MM.1S (cell line): ENCODE data around the gene PPM1E.

Experiments used
- DNase-seq: peaks from one replicate; pipeline ENCODE4 v3.0.0-alpha.2; 2015
- H2AFZ ChIP-seq: fragments of 300-600 bp; sonication (generic); 2 replicates; pipeline ENCODE4 v1.6.0; 2016; ENCODE audit warnings: antibody characterized with exemption, low read length
- H3F3A ChIP-seq: fragments of 300-600 bp; sonication (generic); 2 replicates; pipeline ENCODE4 v1.6.1; 2016; ENCODE audit warnings: mild to moderate bottlenecking, antibody characterized with exemption, low read length, moderate library complexity, mixed read lengths; ENCODE audit not compliant: insufficient read depth
- H3K27ac ChIP-seq: fragments of 300-600 bp; sonication (generic); 2 replicates; pipeline ENCODE4 v1.5.1; 2016; ENCODE audit warnings: mild to moderate bottlenecking, low read length
- H3K27me3 ChIP-seq: fragments of 300-600 bp; sonication (generic); replicated peaks from 2 replicates; pipeline ENCODE4 v1.6.0; 2016; ENCODE audit warnings: low read length; ENCODE audit not compliant: insufficient read depth
- H3K36me3 ChIP-seq: fragments of 300-600 bp; sonication (generic); replicated peaks from 2 replicates; pipeline ENCODE4 v1.6.1; 2016; ENCODE audit warnings: mild to moderate bottlenecking, low read length, mixed read lengths; ENCODE audit not compliant: insufficient read depth
- H3K4me1 ChIP-seq: fragments of 300-600 bp; sonication (generic); 2 replicates; pipeline ENCODE4 v1.6.1; 2016; ENCODE audit warnings: low read length, mixed read lengths
- H3K4me2 ChIP-seq: fragments of 300-600 bp; sonication (generic); 2 replicates; pipeline ENCODE4 v1.6.0; 2016; ENCODE audit warnings: low read depth, low read length
- H3K4me3 ChIP-seq: fragments of 300-600 bp; sonication (generic); 2 replicates; pipeline ENCODE4 v1.5.1; 2016; ENCODE audit warnings: low read length, mixed read lengths
- H3K79me2 ChIP-seq: fragments of 300-600 bp; sonication (generic); 2 replicates; pipeline ENCODE4 v1.6.1; 2016; ENCODE audit warnings: mixed run types, low read length, mixed read lengths
- H3K9ac ChIP-seq: fragments of 300-600 bp; sonication (generic); 2 replicates; pipeline ENCODE4 v1.6.1; 2016; ENCODE audit warnings: low read length, mixed read lengths
- H3K9me2 ChIP-seq: fragments of 300-600 bp; sonication (generic); replicated peaks from 2 replicates; pipeline ENCODE4 v1.6.1; 2016; ENCODE audit warnings: mild to moderate bottlenecking, low read length, mixed read lengths; ENCODE audit not compliant: insufficient read depth
- H3K9me3 ChIP-seq: fragments of 300-600 bp; sonication (generic); replicated peaks from 2 replicates; pipeline ENCODE4 v1.6.1; 2016; ENCODE audit warnings: mild to moderate bottlenecking, low read length, mixed read lengths; ENCODE audit not compliant: insufficient read depth
- H4K20me1 ChIP-seq: fragments of 300-600 bp; sonication (generic); 2 replicates; pipeline ENCODE4 v1.6.1; 2016; ENCODE audit warnings: mild to moderate bottlenecking, low read length, moderate library complexity, mixed read lengths; ENCODE audit not compliant: insufficient read depth
- EZH2 ChIP-seq: fragments of 300-600 bp; sonication (generic); optimal IDR thresholded peaks from 2 replicates; pipeline ENCODE3; 2017; ENCODE audit warnings: low read depth, mild to moderate bottlenecking, antibody characterized with exemption, low read length, mixed read lengths
- EZH2phosphoT487 ChIP-seq: fragments of 300-600 bp; sonication (generic); IDR thresholded peaks from 2 replicates; pipeline ENCODE4 v1.6.1; 2018; ENCODE audit warnings: antibody characterized with exemption, low read length
- TF ChIP-seq, protein P1 (sequence below): fragments of 300-600 bp; sonication (generic); IDR thresholded peaks from 2 replicates; pipeline ENCODE4 v1.5.1; 2016; ENCODE audit warnings: antibody characterized with exemption, low read length, mixed read lengths

Gene PPM1E

DNA sequence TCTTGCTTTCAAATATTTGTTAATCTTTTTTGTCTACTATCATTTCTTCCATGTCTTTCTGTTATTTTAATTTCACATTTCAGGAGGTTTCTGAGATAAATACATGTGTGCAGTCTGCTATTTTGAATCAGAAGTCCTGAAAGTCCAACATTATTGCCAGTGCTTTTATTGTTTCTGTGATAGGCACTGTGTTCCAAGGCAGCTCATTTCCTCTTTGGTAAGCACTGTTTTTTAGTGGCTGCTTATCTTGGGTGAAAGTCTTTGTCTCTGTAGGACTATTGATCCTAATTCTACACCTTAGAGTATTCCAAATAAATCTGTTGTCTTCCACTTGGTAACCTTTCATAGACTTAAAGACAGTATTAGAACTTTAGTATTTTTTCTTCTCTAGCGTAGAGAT lies 76.1 kb downstream of the PPM1E start:
- H3F3A ChIP-seq, result no peaks in the 10 kb centered on the region
- no peak overlapping the region for H3K27ac ChIP-seq
- no peak overlapping the region for H2AFZ ChIP-seq
- H3K36me3 ChIP-seq, result no peaks in the 10 kb centered on the region
- no peaks in the 10 kb centered on the region for H3K27me3 ChIP-seq
- no peak for DNase-seq
- H3K4me3 ChIP-seq, result no peak overlapping the region
- H3K9me2 ChIP-seq, result no peaks in the 10 kb centered on the region
- H3K4me1 ChIP-seq, result no peaks in the 10 kb centered on the region
- H3K4me2 ChIP-seq, result no peak overlapping the region
- no peaks in the 10 kb centered on the region for H4K20me1 ChIP-seq
- TF ChIP-seq EZH2, result no peak
- TF ChIP-seq, protein P1, sequence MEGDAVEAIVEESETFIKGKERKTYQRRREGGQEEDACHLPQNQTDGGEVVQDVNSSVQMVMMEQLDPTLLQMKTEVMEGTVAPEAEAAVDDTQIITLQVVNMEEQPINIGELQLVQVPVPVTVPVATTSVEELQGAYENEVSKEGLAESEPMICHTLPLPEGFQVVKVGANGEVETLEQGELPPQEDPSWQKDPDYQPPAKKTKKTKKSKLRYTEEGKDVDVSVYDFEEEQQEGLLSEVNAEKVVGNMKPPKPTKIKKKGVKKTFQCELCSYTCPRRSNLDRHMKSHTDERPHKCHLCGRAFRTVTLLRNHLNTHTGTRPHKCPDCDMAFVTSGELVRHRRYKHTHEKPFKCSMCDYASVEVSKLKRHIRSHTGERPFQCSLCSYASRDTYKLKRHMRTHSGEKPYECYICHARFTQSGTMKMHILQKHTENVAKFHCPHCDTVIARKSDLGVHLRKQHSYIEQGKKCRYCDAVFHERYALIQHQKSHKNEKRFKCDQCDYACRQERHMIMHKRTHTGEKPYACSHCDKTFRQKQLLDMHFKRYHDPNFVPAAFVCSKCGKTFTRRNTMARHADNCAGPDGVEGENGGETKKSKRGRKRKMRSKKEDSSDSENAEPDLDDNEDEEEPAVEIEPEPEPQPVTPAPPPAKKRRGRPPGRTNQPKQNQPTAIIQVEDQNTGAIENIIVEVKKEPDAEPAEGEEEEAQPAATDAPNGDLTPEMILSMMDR, result no peak
- no peak for TF ChIP-seq EZH2phosphoT487
- no peak overlapping the region for H3K9ac ChIP-seq
- no peaks in the 10 kb centered on the region for H3K79me2 ChIP-seq
- no peaks in the 10 kb centered on the region for H3K9me3 ChIP-seq

- no peaks in the 10 kb centered on the region for H3K79me2 ChIP-seq
- H3K4me3 ChIP-seq, result no peak overlapping the region
- H4K20me1 ChIP-seq, result no peaks in the 10 kb centered on the region
- TF ChIP-seq EZH2phosphoT487 (no peak), EZH2 (no peak)
- TF ChIP-seq, protein P1, result no peak
- H3F3A ChIP-seq, result no peaks in the 10 kb centered on the region
- DNase-seq, result no peak
- H3K27me3 ChIP-seq, result no peaks in the 10 kb centered on the region
- no peaks in the 10 kb centered on the region for H3K9me2 ChIP-seq
- H2AFZ ChIP-seq, result no peak overlapping the region
- H3K27ac ChIP-seq, result no peak overlapping the region
- H3K36me3 ChIP-seq, result no peaks in the 10 kb centered on the region
- H3K9ac ChIP-seq, result no peak overlapping the region
- H3K9me3 ChIP-seq, result no peaks in the 10 kb centered on the region
- H3K4me1 ChIP-seq, result no peaks in the 10 kb centered on the region
- H3K4me2 ChIP-seq, result no peak overlapping the region
Observed at GRCh38 chr17:58832514-58832913, 76.9 kb downstream of the PPM1E start.

DNA sequence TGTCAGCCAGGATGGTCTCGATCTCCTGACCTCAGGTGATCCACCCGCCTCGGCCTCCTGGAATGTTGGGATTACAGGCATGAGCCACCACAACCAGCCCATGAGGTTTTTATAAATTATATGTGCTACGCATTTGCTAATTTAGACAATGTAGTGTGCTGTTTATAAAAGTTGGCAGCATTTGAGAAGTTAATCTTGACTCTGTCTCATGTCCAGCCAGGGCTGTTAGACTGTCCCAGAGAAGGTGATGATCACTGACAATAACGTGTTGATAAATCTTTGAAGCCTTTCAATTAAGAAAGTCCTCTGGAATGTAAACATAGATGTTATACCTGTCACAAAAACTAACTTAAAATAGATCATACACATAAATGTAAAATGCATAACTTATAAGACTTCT lies 82.0 kb downstream of the PPM1E start:
- Histone ChIP-seq H3K4me3 (no peak overlapping the region), H3K4me2 (no peak overlapping the region), H3K27me3 (no peaks in the 10 kb centered on the region), H3K9ac (no peak overlapping the region), H4K20me1 (no peaks in the 10 kb centered on the region), H3K79me2 (no peaks in the 10 kb centered on the region), H3K27ac (no peak overlapping the region), H3K9me2 (no peaks in the 10 kb centered on the region), H3K9me3 (no peaks in the 10 kb centered on the region), H3K36me3 (no peaks in the 10 kb centered on the region), H3K4me1 (no peaks in the 10 kb centered on the region), H2AFZ (no peak overlapping the region), H3F3A (no peaks in the 10 kb centered on the region)
- TF ChIP-seq EZH2, result no peak
- TF ChIP-seq, protein P1, result no peak
- TF ChIP-seq EZH2phosphoT487, result no peak
- DNase-seq, result no peak
